Measurements from ENCODE around the gene RABEPK. TPM values are rescaled to one million over a fixed set of nuclear protein-coding genes. Genes with fewer than 3 reads are reported as not detected.
A peak's percentile ranks its signal among the peaks of the same experiment; 100 is the strongest.
"Not testable (repeated sequence)": the region's sequence is repeated elsewhere in the genome, so short reads cannot be mapped to it uniquely, and the experiment has no call there.

The RABEPK gene
- total and polyA plus RNA-seq, 8 donors, result 11.2 to 32.6 (median 16.2) TPM

- TF ChIP-seq POLR2AphosphoS5 (IDR thresholded peaks at IDR 0.05) (peak in 1 of 3 donors; percentile 75), CTCF (IDR thresholded peaks at IDR 0.05) (no peak), POLR2A (IDR thresholded peaks at IDR 0.05) (no peak), EP300 (IDR thresholded peaks at IDR 0.05) (no peak)
- Histone ChIP-seq H3K27me3 (no peaks in the 10 kb centered on the region), H3K4me3 (no peak overlapping the region), H3K4me1 (peaks cover 39 to 49% (median 43%) of the 10 kb centered on the region in 4 donors), H3K27ac (peak overlapping the region in 3 of 5 donors; percentile 6 to 43 (median 42)), H3K9me3 (no peaks in the 10 kb centered on the region), H3K36me3 (peaks cover 52 to 96% (median 94%) of the 10 kb centered on the region in 4 donors)
- WGBS, 5 donors, result 33 to 60% (median 46%) methylated on average over 3 of the region's 3 CpGs
- DNase-seq, result peak in 1 of 2 donors; percentile 19
- intact Hi-C loops (cut with DNase I; ENCODE audit: low total_unique reads), result no loop called here
Observed at GRCh38 chr9:125233678-125234077, 33.3 kb downstream of the RABEPK start.

- H3K9me3 ChIP-seq; DNase-seq; H3K27me3 ChIP-seq; intact Hi-C loops (cut with DNase I; ENCODE audit: low total_unique reads); H3K4me3 ChIP-seq: not testable (repeated sequence)
- Histone ChIP-seq H3K4me1 (peaks cover 43 to 53% (median 47%) of the 10 kb centered on the region in 4 donors), H3K36me3 (peaks cover 56 to 96% (median 94%) of the 10 kb centered on the region in 4 donors), H3K27ac (peak overlapping the region in 3 of 5 donors; percentile 6 to 43 (median 42))
- 89 to 94% (median 93%) methylated on average over 8 of the region's 8 CpGs for WGBS, 5 donors
Observed at GRCh38 chr9:125234099-125234498, 33.8 kb downstream of the RABEPK start.

GRCh38 chr9:125235804-125236519, 35.6 kb downstream of the RABEPK start:
- H3K27ac ChIP-seq, result peak overlapping the region in 2 of 5 donors; percentile 14 to 31
- H3K4me1 ChIP-seq, result peaks cover 47 to 65% (median 55%) of the 10 kb centered on the region in 4 donors

GRCh38 chr9:125236520-125237159, 36.3 kb downstream of the RABEPK start:
- 30 to 51% (median 33%) methylated on average over 5 of the region's 5 CpGs for WGBS, 5 donors
- H3K4me1 ChIP-seq, result peaks cover 47 to 65% (median 55%) of the 10 kb centered on the region in 4 donors
- DNase-seq; H3K27me3 ChIP-seq; H3K9me3 ChIP-seq; intact Hi-C loops (cut with DNase I; ENCODE audit: low total_unique reads): not testable (repeated sequence)
- peak overlapping the region in 1 of 5 donors; percentile 31 for H3K27ac ChIP-seq
- peak overlapping the region in 2 of 4 donors; percentile 82 to 93 for H3K4me3 ChIP-seq
- H3K36me3 ChIP-seq, result peaks cover 48 to 81% (median 77%) of the 10 kb centered on the region in 4 donors

More at GRCh38 chr9:125235804-125236519, 35.6 kb downstream of the RABEPK start:
- Histone ChIP-seq H3K9me3 (no peaks in the 10 kb centered on the region), H3K4me3 (peak overlapping the region in 2 of 4 donors; percentile 82 to 93), H3K36me3 (peaks cover 48 to 88% (median 84%) of the 10 kb centered on the region in 4 donors), H3K27me3 (no peaks in the 10 kb centered on the region)
- intact Hi-C loops (cut with DNase I; ENCODE audit: low total_unique reads), result no loop called here
- DNase-seq, result no peak
- no peak for TF ChIP-seq POLR2A (IDR thresholded peaks at IDR 0.05)
- no peak for TF ChIP-seq CTCF (IDR thresholded peaks at IDR 0.05)
- no peak for TF ChIP-seq EP300 (IDR thresholded peaks at IDR 0.05)
- TF ChIP-seq POLR2AphosphoS5 (IDR thresholded peaks at IDR 0.05), result no peak
- WGBS, 5 donors, result 28 to 45% (median 39%) methylated on average over 5 of the region's 5 CpGs

- Histone ChIP-seq H3K27ac (peak overlapping the region in 1 of 5 donors; percentile 97), H3K27me3 (no peaks in the 10 kb centered on the region), H3K36me3 (peaks cover 41 to 67% (median 63%) of the 10 kb centered on the region in 4 donors), H3K4me1 (peaks cover 47 to 82% (median 65%) of the 10 kb centered on the region in 4 donors), H3K9me3 (no peaks in the 10 kb centered on the region), H3K4me3 (peak overlapping the region; percentile 73 to 93 (median 80))
- TF ChIP-seq POLR2A (IDR thresholded peaks at IDR 0.05) (no peak), CTCF (IDR thresholded peaks at IDR 0.05) (no peak), POLR2AphosphoS5 (IDR thresholded peaks at IDR 0.05) (no peak), EP300 (IDR thresholded peaks at IDR 0.05) (no peak)
- no peak for DNase-seq
- intact Hi-C loops (cut with DNase I; ENCODE audit: low total_unique reads), result no loop called here
- WGBS, 5 donors, result 29 to 68% (median 56%) methylated on average over 7 of the region's 7 CpGs
Observed at GRCh38 chr9:125238127-125238914, 38.0 kb downstream of the RABEPK start.

Data from stomach (tissue), 9 donors.